NOMO-1 (cell line): ENCODE measurements around the gene TLCD3B.
"Not testable (repeated sequence)": the region's sequence is repeated elsewhere in the genome, so short reads cannot be mapped to it uniquely, and the experiment has no call there.

Source experiments
- DNase-seq, 2 experiments: peaks; one replicate each; lab custom pipeline; 2025; ENCODE audit not compliant: unreplicated experiment in 2 of 2; lab: John Stamatoyannopoulos, UW

TLCD3B gene

GRCh38 chr16:30063278-30063892 is 32.3 kb upstream of the TLCD3B start:
- DNase-seq = no peak

- no peak for DNase-seq
Measured at GRCh38 chr16:30060836-30061554, 29.9 kb upstream of the TLCD3B start.

DNA sequence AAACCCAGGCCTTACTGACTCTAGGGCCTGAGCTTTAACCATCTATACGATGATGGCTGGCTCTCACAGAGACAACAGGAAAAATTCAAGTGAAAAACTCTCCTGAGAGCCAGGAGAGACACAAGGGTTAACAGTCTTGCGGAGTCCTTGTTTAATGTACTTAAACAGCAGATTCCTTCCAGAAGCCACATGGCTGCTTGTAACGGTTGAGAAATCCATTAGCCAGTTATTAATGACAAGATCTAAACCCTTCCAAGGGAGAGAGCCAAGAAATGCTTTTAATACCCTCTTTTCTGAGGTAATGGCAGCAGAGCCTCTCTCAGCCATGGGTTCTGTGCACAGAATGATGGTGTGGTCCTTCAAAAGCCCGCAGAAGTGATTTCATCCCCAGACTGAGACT is 29.3 kb upstream of the TLCD3B start:
- DNase-seq = no peak

DNA sequence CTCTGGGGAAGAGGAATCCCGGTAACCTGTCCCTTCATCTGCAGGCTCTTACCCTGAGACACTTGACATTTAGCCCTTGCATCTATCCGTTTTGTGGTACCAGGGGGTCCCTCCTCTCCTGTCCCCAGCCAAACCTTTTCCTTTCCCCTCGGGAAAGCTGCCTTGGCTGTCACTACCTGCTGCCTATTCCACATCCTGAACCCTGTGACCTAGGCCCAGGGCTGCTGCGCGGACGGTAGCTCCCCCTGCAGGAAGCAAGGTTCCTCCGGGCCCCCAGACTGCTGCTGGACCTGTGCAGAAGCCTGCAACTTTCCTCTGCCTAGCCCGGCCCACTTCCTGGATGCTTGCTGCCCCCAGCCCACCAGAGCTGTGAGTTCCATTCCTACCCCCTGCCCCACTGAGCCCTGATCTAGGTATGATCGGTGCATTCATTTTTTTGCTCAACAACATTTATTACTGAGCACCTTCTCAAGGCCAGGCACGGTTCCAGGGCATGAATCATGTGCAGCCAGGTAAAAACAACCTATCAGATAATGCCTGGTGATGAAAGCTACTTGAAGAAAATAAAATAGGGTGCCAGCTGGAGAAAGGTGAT is 24.0 kb upstream of the TLCD3B start:
- no peak for DNase-seq

- DNase-seq = no peak
Measured at GRCh38 chr16:30054451-30054850, 23.4 kb upstream of the TLCD3B start.

GRCh38 chr16:30053376-30054015 is 22.4 kb upstream of the TLCD3B start:
- no peak for DNase-seq

- peak; percentile 88 to 94 for DNase-seq
Measured at GRCh38 chr16:30052671-30053372, 21.8 kb upstream of the TLCD3B start.

GRCh38 chr16:30051518-30051917 is 20.4 kb upstream of the TLCD3B start:
- no peak for DNase-seq

GRCh38 chr16:30049871-30050270 is 18.8 kb upstream of the TLCD3B start:
- DNase-seq = no peak

DNA sequence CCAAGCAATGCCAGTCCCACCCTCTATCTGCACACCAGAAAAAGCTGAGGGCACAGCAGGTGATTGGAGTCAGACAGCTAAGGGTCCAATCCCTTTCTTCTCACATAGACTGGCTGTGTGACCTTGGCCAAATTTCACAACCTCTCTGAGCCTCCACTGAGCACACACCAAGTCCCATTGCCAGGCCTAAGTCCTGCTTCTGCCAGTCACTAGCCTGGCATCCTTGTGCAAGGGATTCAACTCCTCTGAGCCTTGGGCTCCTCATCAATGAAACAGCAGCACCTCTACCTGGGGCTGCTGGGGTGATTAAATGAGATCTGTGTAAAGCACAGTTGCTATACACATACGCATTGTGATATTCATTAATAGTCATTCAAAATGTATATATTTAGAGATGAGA is 15.5 kb upstream of the TLCD3B start:
- DNase-seq = no peak

- no peak for DNase-seq
Measured at GRCh38 chr16:30046178-30046577, 15.1 kb upstream of the TLCD3B start.

- DNase-seq = peak in 1 of 2 experiments; percentile 13
Measured at GRCh38 chr16:30041841-30042240, 10.8 kb upstream of the TLCD3B start.

- DNase-seq = not testable (repeated sequence)
Measured at GRCh38 chr16:30040690-30041089, 9.6 kb upstream of the TLCD3B start.

DNA sequence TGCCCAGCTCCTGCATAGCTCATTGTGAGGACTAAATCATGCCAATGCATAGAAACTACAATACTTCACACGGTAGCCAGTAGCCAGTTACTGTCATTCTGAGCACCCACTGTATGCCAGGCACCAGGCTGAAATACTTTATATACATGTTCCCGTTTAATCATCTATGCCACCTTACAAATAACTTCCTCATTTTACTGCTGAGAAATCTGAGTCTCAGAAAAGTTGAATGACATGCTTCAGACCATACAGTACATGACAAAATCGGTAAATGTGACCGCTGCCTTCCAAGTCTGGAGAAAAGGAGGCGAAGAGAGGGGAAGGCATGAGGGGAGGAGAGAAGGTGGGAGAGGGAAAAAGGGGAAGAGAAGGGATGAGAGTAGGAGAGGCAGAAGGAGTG is 9.2 kb upstream of the TLCD3B start:
- peak in 1 of 2 experiments; percentile 56 for DNase-seq

GRCh38 chr16:30033270-30033669 is 2.2 kb upstream of the TLCD3B start:
- DNase-seq = no peak

- peak; percentile 33 to 62 for DNase-seq
Measured at GRCh38 chr16:30032083-30032819, 1.2 kb upstream of the TLCD3B start.

GRCh38 chr16:30031477-30031918 is 427 bp upstream of the TLCD3B start:
- no peak for DNase-seq

DNA sequence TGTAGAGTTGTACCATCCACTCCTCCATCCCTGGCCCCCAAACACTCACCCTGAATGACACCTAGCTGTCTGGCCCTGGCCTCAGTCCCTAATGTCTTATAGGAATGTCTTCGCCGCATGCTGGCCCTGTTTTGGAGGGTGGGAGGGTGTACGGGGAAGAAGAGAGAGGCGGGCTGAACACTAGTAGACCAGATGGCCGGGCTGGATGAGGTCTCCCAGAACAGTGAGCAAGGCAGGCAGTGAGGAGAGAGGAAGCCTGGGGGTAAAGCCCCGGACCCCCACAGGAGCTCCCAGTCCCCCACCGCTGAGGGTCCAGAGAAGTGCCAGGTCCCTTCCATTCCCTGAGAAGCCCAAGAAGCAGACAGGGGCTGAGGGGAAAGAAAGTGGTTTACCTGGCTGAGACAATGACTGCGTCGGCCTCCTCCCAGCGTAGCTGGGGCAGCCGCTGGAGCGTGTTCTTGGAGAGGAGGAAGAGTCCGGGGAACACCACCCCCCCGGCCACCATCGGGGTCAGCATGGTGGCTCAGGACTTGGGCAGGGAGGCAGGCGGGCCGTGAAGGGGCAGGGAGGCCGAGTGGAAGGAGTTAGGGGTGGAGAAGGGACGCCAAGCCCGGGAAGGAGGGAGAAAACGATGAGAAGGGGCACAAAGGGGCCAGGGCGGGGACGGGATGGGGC is 923 bp downstream of the TLCD3B start:
- no peak for DNase-seq

DNA sequence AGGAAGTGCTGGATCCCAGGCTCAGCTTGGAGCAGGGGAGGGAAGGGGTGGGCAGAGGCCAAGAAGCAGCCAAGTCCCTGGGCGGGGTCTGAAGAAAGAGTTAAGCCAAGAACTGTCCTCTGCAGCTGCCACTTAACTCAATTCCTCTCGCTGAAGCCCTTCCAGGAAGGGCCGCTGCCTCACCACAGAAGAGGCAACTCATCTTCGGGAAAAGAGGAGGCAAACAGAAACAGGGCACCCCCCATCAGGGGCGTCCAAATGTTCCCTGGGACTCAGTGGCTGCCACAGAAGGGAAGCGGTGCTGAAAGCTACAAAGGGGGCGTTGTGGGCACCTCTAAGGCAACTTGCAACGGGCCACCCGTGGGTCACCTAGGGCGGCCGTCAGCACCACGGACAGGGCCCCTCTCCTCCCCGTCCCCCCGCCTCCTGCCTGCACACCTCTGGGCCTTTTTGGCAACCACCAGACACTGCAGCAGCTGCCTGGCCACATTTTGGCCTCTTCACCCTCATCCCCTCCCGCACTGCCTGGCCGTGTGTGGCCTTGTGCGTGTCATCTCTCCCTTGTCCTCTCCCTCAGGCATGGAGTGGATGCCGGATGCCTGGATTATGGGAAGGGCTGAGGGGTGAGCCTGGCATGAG is 2.5 kb downstream of the TLCD3B start:
- peak in 1 of 2 experiments; percentile 22 for DNase-seq
